Ramos (cell line): Measurements from ENCODE around the gene DNAH17.

ENCODE experiments used
- in situ Hi-C: fragments of 300-500 bp; cut with MboI; formaldehyde crosslinking; loops from one replicate; pipeline ENCODE4 v1.14.3; 2022; ENCODE audit warnings: low sequenced_read_pairs; ENCODE audit not compliant: unreplicated experiment

Gene DNAH17

DNA sequence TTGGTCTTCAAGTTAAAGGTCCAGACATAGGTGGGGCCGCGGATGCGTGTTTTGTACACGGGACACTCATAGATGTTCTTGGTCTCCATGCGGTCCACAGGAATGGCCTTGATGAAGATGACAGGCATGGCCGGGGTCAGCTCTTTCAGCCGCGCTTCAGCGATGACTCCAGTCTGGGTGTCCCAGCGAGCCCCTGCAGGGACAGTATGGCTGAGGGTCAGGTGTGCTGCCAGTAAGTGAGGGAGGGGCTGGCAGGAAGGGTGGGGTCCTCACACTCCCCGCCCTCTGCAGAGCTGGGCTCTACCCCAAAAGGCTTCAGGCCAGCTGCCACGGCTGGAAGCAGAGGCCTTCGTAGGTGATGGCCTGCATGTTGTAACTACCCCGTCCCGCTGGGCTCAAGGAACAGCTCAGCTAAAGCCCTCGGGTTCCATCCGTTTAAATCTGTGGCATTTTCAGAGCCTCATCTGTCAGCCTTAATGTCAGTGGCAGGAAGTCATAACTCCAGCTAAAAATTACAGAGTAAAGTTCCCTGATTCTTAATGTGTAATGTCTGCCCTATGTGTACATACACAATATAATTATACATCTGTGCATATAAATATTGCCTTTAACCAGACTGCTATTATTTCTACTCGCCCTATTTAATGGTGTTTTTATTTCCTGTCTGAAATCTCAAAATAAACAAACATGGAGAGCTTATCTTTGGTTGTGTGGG lies 153.1 kb downstream of the DNAH17 start:
- in situ Hi-C loops, result loop anchor here (10.0 kb wide), 1 partner anchor 339 kb away; no protein-coding TSS in a partner anchor

DNA sequence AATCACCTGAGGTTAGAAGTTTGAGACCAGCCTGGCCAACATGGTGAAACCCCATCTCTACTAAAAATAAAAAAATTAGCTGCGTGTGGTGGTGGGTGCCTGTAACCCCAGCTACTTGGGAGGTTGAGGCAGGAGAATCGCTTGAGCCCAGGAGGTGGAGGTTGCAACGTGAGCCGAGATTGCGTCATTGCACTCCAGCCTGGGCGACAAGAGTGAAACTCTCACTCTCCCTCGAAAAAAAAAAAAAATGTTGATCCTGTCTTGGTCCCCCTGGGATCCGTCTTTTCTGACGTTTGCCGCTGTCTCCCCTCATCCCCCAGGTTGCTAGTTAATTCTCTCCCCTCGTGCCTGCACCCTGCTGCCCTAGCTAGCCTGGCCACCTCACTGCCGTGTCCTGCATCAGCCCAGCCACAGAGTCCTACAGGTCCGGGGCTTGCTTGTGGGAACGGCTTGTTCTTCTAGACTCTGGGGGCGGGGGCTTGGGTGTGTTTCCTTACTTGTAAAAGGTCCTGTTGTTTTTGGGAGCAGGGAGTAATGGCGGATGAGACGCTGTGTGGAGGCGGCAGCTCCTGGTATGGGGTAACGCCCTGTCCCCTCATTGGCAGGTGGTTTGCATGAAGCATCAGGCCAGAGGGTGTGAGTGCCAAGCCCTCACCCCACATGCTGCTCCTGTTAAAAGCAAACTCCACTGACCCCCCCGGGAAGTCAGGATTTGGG lies 154.2 kb downstream of the DNAH17 start:
- in situ Hi-C loops, result loop anchor here (10.0 kb wide), 1 partner anchor 338 kb away; no protein-coding TSS in a partner anchor

DNA sequence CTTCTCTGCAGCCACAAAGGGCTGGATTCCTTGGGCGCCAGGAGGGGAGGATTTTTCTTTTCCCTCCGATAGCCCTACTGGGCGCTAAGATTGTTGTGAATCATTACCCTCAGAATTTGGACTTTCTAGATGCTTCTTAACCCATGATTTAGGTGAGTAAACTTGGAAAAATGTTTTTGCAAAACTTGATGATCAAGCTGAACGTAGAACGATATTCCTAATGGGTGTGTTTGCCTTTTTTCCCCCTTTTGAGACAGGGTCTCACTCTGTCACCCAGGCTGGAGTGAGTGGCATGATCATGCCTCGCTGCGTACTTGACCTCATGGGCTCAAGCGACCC lies 155.0 kb downstream of the DNAH17 start:
- in situ Hi-C loops, result loop anchor here (10.0 kb wide), 1 partner anchor 337 kb away; no protein-coding TSS in a partner anchor

DNA sequence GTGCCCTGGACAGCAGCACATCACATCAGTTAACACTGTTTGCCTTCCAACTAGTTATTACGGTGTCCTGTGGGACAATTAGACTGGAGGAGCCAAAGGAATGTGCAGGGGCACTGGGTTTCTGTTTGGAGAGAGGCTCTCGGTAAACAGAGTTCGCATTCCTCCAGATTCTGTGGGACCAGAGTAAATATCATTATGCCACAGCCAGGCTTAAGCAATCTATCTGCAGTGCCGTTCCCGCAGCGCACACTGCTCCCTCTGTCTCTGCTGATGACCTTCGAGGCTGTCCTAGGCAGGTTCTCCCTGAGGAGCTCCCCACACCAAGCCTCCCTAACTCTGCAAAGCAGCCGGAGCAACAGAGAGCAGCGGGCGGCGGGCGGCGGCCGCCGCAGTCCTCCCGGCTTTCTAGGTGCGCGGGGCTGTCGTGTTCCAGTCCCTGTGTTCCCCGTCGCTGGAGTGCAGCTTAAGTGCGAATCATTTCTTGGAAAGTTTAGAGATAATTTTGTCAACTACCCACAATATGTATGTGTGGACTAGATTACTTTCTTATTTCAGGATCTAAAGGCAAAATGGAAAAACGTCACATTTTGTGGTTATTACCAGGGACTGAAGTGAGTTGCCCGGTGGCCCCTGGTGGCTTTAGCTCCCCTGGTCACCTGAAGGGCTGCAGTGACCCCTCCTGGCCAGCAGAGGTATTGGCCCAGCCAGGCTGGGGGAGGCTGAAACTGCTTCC lies 155.5 kb downstream of the DNAH17 start:
- in situ Hi-C loops, result loop anchor here (10.0 kb wide), 1 partner anchor 337 kb away; no protein-coding TSS in a partner anchor

DNA sequence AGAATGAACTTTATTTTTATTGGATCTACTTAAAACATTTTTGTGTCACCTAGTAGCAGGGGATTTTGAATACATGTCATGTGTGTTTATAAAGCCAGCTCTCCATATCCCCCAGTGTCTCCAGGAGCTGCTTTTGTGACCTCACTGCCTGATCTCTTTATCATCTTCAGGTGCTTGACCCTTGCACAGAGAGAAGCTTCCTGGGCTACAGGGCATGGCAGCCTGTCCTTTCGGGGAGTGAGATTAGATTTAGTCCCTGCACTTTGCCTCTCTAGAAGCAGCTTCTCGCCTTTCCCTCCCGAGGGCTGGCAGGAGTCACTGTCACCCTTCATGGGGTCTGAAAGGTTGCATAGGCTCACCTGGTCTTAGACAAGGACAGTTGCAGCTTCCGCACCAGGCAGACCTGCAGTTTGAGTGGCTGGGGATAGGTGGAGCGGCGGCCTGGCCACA lies 156.1 kb downstream of the DNAH17 start:
- in situ Hi-C loops, result loop anchor here (10.0 kb wide), 1 partner anchor 336 kb away; no protein-coding TSS in a partner anchor

DNA sequence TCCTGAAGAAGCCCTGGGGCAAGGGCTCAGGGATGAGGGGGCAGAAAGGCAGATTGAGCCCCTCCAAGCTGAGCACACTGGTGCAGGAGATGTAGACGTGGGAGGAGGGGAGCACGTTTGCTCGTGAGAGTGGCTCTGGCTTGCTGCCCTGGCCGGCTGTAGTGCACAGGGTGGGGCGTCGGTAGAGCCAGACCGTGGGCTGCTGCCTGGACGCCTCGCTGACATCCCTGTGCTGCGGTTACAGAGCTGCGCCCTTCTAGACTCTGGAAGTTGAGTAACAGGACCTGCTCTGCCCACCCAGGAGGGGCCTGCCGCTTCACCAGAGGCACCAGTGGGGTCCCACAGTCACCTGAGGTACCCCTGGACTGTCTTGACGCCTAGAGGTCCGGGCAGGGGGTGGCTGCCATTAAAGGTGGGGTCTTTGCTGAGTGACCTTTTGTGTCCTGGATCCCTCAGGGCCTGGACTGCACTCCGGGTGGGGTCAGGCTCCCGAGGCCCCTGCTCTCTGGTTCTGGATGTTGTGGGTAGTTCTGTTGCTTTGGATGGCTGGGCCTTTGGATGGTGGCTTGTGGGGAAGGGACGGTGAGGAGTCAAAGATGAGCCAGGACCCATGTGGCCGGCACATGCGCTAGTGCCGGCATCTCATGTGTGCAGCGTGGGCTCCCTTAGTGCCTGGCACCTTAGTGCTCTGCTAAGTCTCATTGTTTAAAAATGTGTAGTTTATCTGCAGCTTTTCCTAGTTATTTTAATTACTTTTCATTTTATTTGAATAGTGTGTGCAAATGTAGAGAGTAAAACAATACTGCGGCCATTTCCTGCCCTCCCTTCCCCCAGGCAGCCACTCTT lies 157.0 kb downstream of the DNAH17 start:
- in situ Hi-C loops, result loop anchor here (10.0 kb wide), 1 partner anchor 335 kb away; no protein-coding TSS in a partner anchor

DNA sequence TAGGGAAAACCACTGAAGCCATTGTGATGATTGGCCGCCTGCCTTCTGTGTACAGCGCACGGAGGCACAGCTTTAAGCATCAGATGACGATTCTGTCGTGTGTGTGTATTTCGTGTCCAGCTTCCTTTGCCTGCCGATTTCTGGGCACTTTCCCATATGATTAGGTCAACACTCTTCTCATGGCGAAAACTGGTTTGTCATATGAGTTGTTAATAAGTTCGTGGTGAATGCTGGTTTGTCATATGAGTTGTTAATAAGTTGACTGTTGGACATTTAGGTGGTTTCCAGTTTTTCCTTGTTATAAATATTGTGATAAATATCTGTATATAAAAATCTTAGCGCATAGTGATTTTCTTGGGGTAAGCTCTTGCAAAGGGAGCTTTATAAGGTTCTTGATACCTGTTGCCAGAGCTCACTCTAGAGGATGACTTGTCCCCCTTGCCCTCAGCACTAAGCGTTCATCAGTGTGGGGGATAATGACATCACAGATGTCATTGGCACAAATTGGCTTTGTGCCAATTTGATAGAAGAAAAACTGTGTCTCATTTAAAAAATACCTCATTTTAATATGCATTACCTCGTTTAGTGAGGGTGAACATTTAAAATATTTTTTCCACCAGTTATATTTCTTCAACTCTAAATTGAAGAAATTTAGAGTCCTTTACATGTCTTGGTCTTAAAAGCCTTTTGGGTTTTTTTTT lies 158.7 kb downstream of the DNAH17 start:
- in situ Hi-C loops, result no loop called here

DNA sequence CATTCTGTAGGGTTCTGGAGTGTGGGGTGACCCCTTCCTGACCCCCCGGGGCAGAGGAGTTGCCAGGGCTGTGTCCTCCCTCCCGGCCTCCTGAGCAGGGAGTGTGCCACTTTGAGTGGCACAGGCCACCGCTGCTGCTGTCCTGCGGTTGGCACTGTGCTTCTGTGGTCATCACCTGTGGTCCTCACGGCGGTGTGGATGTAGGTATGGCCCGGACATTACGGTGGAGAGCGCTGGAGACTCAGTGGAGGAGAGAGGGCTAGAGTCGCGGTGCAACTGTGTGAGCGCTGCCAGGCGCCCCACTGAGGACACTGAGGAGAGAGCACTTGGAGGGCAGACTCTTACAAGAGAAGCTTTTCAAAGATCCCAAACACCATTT lies 159.7 kb downstream of the DNAH17 start:
- in situ Hi-C loops, result no loop called here

DNA sequence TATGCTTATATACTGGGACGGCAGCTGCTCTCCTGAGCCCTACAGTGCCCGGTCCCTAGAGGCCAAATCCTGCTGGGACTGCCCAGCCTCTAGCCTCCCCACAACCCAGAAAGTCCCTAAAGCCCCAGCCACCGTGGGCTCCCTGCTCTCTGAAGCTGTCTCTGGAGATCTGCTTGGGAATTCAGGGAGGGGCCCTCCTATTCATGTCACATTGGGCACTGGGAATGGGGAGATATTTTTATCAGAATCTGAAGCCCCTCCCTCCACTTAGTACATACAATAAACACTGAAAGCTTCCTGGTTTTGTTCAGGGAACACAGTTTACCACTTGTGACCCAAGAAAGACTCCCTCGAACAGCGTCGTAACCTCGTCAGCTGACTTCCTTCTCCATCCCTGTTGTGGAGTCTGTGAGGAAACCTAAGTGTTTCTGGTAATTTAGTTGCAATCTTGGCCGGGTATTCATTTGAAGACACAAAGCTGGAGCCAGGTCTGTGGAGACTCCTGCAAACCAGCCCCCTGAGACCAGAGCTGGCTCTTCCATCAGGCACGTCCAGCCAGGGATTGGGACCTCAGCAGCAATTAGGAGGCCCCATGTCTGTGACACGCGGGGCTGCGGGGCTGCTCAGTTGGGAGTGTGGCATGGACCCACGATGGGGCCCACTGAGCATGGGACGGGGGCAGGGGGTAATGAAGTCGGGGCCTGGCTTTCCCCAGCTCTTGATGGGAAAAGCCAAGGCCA lies 160.2 kb downstream of the DNAH17 start:
- in situ Hi-C loops, result no loop called here

DNA sequence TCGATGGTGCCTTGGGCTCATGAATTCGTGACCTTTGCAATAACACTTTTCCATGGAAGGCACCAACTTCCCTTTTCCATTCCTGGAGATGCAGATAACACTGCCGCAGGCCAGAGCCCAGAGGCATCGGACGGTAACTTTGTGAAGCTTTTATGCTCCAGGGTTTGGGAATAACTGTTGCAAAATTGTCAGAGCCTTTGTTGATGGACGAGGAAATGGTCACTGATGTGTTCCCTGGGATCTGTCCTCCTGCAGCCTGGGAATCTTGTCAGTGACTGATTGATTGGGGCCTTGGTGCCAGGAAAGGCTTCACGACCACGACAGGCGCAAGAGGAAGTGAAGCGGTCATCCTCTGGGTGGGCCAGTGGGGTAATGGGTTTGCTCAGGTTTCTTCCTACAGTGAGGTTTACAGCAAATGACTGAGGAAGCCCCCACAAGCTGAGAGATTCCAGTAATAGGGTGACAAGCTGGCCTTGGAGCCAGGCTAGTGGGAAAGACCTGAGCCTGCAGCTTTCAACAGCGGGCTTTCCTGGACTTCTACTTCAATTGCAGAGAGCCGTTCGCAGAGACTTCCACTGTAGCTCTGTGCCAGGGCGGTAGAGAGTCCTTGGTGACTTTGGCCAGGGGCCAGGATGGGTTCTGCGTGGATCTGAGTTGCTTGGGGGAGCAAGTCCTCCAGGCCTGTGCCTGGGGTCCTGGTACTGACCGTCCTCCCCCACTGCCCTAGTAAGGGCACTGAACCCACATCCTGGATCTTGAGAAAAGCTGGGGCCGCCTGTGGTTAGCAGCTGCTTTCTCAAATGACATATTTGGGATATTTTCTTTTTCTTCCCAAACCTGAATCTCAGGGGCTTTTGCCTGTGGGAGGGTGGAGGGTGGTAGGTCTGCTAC lies 161.1 kb downstream of the DNAH17 start:
- in situ Hi-C loops, result no loop called here

DNA sequence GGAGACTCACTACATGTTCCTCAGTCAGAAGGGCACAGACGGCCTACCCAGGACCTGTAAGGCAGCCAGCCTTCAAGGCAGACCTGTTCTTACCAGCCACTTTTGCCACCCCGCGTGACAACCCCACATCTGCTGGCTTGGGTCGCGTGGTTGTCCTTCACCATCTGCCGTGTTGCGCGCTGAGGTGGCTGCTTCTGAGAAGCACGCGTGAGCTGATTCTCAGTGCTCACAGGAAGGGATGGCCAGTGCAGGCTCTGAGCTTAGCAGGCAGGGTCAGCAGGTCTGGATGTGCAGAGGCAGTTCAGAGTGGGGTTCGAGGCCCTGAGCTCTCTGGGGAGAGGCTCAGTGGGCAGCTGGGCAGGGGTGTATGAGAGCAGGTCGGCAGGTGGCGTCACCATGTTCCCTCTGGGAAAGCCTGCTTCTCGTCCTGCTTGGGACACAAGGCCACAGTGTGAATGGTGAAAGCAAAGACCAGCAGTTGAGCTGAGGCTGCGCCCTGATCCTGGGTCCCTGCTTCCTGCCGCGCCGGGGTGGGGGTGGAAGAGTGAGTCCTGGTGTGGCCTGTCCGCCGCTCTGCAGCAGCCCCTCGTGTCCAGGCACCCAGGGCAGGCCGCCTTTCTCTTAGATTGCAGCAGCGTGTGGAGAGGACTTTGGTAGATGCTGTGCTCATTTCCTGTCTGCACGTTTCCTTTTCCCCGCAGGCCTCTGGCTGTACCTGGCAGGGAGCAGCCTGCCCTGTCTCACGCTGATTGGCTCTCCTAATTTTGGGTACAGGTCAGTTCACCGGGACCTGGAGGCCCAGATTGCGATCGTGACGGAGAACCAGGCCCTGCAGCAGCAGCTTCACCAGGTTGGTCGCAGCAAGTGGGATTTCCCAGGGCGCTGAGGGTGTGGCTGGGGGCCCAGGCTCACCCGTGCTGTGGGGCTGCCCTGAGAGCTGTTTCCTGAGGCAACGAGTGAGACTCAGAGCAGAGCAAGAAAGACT lies 162.7 kb downstream of the DNAH17 start:
- in situ Hi-C loops, result no loop called here

DNA sequence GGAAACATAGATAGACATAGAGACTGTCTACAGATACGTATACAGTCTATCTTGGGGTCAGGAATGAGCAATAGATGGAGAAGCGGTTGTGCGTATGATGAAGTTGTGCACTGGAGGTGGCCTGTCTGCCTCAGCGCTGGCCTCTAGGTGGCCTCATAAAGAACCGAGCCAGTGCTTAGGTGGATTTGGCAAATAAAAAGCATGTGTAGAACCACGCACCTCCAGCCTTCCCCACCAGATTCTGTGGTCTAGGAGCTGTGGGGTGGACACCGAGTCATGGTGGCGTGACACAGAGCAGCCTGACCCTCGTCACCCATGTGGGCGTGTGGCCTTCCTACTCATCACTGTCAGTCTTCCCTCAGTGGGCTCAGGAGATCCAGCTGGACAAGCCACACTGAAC lies 164.8 kb downstream of the DNAH17 start:
- in situ Hi-C loops, result no loop called here

DNA sequence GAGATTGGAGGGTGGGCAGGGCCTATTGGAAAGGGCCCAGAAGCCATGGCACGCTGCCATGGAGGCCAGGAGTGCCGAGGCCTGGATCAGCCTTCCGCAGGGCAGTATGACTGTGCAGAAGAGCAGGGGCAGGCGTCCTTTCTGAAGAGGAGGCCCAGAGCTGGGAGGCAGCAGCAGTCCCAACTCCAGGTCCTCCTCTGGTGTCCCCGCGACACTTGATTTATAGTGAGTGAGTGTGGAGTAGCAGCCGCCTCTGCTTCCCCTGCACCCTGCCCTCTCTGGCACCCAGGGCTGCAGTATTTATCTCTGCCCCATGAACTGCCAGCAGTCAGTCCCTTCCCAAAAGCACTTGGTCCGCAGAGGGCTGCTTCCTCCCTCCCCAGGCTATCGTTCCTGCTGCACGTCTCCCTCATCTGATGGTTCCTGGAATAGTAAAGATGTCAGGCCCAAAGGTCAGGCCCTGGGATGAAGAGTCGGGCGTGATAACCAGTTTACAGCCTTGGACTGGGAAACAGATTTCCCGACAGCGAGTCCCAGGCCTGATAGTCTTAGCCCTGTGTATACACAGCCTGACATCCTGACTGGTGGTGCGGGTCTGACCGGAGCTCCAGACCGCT lies 165.8 kb downstream of the DNAH17 start:
- in situ Hi-C loops, result no loop called here

DNA sequence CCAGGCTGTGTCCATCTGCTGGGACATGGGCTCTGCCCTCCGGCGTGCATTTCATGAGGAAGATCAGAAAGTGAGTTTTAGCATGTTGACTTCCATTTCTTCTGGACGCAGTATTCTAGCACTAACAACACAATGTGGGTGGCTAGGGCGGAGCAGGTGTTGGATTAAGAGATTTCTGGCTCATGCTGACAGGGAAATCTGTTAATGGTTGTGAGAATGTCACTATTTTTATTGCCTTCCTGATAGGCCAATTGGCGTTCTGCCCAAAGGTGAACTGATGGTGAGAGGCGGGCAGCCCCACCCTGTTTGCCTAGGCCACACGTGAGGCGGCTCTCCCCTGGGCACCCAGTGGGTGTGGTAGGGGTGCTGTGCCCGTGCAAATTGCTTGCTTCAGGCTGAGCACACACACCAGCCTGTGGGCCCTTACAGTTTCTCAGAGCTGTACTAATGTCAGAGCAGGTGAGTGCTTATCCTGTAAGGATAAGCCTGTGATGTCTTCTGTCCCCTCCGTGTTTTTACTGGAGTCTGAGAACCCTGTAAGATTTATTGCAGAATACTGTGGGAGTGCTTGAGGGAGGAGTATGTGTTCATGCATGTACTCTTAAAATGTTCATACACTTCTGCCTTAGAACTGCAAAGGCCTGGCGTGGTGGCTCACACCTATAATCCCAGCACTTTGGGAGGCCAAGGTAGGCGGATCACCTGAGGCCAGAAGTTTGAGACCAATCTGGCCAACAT lies 167.8 kb downstream of the DNAH17 start:
- in situ Hi-C loops, result no loop called here

DNA sequence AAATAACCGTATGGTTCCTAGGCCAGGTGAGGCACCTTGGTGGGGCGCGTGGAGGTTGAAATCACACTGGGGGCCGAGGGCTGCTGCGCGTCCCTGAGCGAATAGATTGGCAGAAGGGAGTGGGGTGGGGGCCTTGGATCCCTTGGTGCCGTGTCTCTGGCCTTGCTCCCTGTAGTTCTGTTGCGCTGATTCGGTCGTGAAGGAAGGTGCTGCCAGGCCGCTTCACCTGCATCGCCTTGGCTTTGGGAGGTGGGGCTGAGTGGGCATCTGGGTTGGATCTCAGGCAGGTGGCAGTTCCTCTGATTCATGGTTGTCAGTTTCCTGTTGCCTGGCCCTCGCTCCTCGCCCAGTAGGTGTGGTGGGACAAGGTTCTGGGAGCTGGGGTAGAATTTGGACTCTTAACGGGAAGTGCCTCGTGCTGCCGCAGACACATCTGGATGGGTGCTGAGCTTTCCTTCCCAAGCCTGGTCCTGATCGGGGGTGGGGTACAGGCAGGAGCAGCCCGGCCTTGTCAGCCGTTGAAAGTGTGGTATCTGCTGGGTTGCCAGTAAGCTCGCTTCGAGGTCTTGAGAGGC lies 168.6 kb downstream of the DNAH17 start:
- in situ Hi-C loops, result no loop called here
